IPS-11a (cell line): ENCODE results near the gene PLEKHA5.
"Not testable (repeated sequence)": the region's sequence is repeated elsewhere in the genome, so short reads cannot be mapped to it uniquely, and the experiment has no call there.

Experiments used
- H3K4me3 ChIP-seq: one replicate; pipeline ENCODE4 v1.5.1; 2013; ENCODE audit warnings: low read depth, low read length, control low read depth

PLEKHA5 gene

GRCh38 chr12:19227190-19227879, 97.8 kb downstream of the PLEKHA5 start:
- no peak overlapping the region for H3K4me3 ChIP-seq

DNA sequence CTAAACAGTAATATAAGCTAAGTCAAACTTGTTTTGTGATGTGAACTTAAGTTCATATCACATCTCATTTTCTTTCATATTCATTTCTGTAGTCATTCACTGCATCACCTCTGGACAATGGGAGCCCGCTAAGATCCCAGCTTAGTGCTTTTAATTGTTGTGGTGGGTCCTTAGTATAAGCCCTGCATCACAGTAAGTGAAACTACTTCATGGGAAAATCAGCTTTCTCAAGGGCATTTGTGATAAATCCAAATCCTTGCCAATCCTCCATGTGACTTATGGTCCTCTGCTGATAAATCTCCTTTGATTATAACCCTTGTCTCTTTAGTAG, 98.3 kb downstream of the PLEKHA5 start:
- no peak overlapping the region for H3K4me3 ChIP-seq

DNA sequence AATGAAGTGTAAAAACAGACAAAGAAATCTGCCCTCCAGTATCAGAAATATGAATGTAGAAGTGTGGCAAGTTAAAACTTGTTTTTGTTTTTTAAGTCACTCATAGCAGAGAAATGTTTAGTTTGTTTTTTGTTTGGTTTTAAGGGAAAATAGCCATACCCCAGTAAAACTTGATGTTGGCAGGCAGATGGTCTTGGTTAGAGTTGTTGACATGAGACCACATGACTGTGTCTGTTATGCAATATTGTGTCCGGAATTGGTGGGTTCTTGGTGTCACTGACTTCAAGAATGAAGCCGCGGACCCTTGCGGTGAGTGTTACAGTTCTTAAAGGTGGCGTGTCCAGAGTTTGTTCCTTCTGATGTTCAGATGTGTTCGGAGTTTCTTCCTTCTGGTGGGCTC, 99.5 kb downstream of the PLEKHA5 start:
- not testable (repeated sequence) for H3K4me3 ChIP-seq

GRCh38 chr12:19230299-19230866, 100.8 kb downstream of the PLEKHA5 start:
- H3K4me3 ChIP-seq = no peak overlapping the region

DNA sequence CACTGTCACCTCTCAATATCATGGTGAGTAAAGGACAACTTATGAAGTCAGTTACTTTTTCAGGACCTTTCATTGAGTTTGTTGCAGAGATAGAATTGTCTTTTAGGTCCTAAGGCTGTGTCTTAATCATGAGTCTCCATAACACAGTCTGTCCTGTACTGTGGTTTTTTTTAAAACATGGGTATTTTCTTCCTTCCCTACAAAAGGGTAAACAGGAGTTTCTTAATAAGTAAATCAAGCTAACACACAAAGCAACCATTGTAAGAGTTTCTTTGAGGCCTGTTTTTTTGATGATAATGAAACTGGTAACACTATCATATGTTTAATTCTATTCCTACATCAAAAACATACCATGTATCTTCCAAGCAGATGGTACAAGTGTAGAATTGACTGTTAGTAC, 101.4 kb downstream of the PLEKHA5 start:
- no peak overlapping the region for H3K4me3 ChIP-seq

DNA sequence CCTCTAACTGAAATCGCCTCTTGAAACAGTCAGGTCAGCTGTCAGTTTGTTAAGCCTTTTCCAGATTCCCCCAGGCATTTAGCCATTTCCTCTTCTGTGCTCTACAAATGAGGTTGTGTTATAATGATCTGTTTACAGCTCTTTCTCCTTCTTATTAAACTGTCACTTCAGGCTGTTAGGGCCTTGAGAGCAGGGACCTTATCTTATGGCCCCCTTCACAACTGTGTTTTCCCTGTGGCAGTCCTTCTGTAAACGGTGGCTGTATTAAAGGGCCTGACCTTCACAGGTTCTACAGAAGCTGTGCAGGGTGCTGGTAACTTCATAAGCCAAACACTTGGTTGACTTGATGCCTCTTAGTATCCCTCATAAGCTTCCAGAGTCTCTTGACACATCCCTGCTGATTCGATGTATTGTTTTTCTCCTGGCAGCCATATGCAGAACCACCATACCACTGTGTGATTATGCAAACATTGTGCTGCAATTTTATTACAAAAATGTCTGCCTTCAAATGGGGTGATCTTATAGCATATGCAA, 104.7 kb downstream of the PLEKHA5 start:
- no peak overlapping the region for H3K4me3 ChIP-seq

GRCh38 chr12:19234981-19235871, 105.7 kb downstream of the PLEKHA5 start:
- H3K4me3 ChIP-seq = no peak overlapping the region

- H3K4me3 ChIP-seq = no peak overlapping the region
These were observed 107.1 kb downstream of the PLEKHA5 start for GRCh38 chr12:19236656-19237055.

DNA sequence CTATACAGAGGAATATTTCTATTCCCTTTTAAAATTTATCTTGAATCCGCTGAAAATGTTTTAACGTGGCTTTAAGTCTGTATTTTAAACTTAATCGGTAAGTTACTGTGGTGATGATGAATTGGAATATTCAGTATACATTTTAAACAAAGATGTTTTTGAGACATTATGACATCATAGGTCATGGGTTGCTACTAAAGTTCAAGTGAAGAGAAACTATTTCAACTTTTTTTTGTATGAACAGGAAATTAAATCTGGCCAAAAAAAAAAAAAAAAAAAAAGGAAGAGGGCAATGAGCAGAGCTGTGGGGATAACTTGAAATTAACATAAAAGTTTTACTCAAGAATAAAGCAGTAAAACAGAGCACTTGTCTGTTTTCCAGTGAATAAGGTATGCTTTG, 109.0 kb downstream of the PLEKHA5 start:
- no peak overlapping the region for H3K4me3 ChIP-seq

GRCh38 chr12:19239102-19239501, 109.6 kb downstream of the PLEKHA5 start:
- H3K4me3 ChIP-seq = no peak overlapping the region

- H3K4me3 ChIP-seq = no peak overlapping the region
These were observed 110.2 kb downstream of the PLEKHA5 start for GRCh38 chr12:19239616-19240234.

- no peak overlapping the region for H3K4me3 ChIP-seq
These were observed 113.0 kb downstream of the PLEKHA5 start for GRCh38 chr12:19242581-19242980.

- no peak overlapping the region for H3K4me3 ChIP-seq
These were observed 114.0 kb downstream of the PLEKHA5 start for GRCh38 chr12:19243551-19243950.

- H3K4me3 ChIP-seq = no peak overlapping the region
These were observed 114.8 kb downstream of the PLEKHA5 start for GRCh38 chr12:19244312-19244711.

- H3K4me3 ChIP-seq = no peak overlapping the region
These were observed 115.6 kb downstream of the PLEKHA5 start for GRCh38 chr12:19245106-19245505.

DNA sequence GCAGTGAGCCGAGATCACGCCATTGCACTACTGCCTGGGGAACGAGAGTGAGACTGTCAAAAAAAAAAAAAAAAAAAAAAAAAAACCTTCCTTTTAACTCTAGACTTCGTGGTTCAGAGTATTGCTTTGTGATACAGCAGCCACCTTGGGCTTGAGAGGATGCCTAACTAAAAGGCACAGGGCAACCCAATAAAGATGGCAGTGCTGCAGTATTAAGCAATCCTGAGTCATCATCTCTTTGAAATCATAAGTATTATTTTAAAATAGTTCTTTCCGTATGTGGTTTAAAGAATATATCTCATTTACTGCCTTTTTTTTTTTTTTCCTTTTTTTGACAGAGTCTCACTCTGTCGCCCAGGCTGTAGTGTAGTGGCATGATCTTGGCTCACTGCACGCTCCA, 116.1 kb downstream of the PLEKHA5 start:
- H3K4me3 ChIP-seq = no peak overlapping the region

- H3K4me3 ChIP-seq = no peak overlapping the region
These were observed 117.4 kb downstream of the PLEKHA5 start for GRCh38 chr12:19246933-19247332.

GRCh38 chr12:19248929-19249602, 119.5 kb downstream of the PLEKHA5 start:
- H3K4me3 ChIP-seq = no peak overlapping the region

GRCh38 chr12:19251481-19252132, 122.1 kb downstream of the PLEKHA5 start:
- H3K4me3 ChIP-seq = no peak overlapping the region

- H3K4me3 ChIP-seq = no peak overlapping the region
These were observed 130.6 kb downstream of the PLEKHA5 start for GRCh38 chr12:19260135-19260534.
